GM20431 (cell line): ENCODE results near the gene DLG5.

ENCODE experiments used
- in situ Hi-C: fragments of 300-500 bp; cut with MseI, MboI; formaldehyde crosslinking; loops from one replicate; pipeline ENCODE4 v1.15.0; 2020; ENCODE audit warnings: low sequenced_read_pairs; ENCODE audit not compliant: unreplicated experiment

The DLG5 gene

DNA sequence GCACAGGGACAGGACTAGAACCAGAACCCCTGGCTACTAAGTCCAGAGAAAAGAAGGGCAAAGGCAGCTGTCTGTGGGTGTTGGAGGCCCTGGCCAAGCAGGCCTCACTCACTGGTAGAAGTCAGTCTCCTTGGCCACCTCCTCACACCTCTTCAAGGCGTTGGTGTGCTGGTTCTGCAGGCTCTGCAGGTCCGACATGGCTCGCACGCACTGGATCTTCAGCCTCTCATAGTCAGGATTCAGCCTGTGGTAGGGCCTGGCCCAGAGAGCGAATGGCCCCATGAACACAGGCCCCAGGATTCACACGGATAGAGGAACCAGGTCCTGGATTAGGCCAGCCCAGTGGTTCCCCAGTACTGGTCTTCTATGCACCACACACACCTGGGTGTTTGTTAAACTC, 72.4 kb downstream of the DLG5 start:
- in situ Hi-C loops = no loop called here

- in situ Hi-C loops = no loop called here
Observed at GRCh38 chr10:77853256-77853655, 73.3 kb downstream of the DLG5 start.

GRCh38 chr10:77850620-77851231, 75.8 kb downstream of the DLG5 start:
- in situ Hi-C loops = no loop called here

GRCh38 chr10:77849039-77849664, 77.4 kb downstream of the DLG5 start:
- in situ Hi-C loops = no loop called here

DNA sequence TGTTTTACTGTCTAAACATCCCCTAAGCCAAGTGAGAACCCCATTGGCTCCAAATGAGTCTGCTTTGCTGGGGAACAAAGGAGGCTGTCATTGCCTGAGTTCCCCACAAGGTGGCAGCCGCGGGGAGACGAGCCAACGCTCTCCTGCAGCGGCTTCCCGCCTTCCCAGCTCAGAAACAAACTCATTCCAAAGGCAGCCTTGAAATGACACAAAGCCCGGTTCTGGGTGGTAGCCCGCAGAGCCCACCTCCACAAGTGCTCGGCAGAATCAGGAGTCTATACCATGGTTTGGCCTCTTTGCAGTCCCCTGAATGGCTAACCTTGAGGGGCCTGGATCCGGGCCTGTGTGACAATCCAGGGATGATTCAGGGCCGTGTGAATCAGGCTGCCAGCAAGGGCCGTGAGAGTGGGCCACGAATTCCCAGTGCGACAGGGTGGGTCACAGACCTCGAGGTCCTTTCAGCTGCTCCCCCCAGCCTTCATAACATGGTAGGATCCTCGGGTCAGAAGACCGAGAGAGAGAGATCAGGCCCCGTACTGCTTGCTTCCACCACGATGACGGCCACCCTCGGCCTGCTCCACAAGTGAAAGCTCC, 79.7 kb downstream of the DLG5 start:
- in situ Hi-C loops = no loop called here

DNA sequence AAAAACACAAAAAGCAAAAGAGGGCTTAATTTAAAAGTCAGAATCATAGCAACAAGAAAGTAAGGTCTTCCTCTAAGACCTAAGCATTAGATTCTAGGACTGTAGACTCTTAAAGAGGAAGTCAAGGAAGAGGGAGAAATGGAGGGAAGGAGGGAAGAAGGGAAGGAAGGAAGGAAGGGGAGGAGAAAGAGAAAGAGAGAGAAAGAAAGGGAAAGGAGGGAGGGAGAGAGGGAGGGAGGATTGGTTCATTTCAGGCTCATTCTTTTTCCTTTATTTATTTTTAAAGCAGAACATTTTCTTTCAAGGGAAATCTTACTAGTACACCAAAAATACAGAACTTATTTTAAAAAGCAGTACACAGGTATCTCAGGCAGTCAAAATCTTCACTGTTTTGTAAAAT, 81.1 kb downstream of the DLG5 start:
- in situ Hi-C loops = no loop called here

- in situ Hi-C loops = no loop called here
Observed at GRCh38 chr10:77844713-77845445, 81.7 kb downstream of the DLG5 start.

- in situ Hi-C loops = no loop called here
Observed at GRCh38 chr10:77844177-77844576, 82.4 kb downstream of the DLG5 start.

GRCh38 chr10:77843264-77843663, 83.3 kb downstream of the DLG5 start:
- in situ Hi-C loops = no loop called here

GRCh38 chr10:77842652-77843212, 83.8 kb downstream of the DLG5 start:
- in situ Hi-C loops = no loop called here

GRCh38 chr10:77841711-77842375, 84.7 kb downstream of the DLG5 start:
- in situ Hi-C loops = no loop called here

DNA sequence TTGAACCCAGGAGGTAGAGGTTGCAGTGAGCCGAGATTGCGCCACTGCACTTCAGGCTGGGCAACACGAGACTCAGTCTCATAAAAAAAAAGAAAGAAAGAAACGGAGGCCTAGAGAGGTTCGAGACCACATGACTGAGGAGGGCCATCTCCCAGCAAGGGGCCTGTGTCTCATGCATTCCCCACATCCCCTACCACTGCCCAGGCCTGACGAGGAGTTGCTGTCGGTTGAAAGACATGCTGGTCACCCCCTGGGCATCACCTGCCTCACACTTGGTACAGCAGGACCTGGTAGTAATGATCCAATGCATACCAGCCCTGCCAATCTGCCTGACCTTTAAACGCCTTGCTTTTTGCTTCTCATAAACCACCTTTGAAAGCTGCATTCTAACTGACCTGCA, 85.9 kb downstream of the DLG5 start:
- in situ Hi-C loops = no loop called here

GRCh38 chr10:77837925-77838595, 88.5 kb downstream of the DLG5 start:
- in situ Hi-C loops = no loop called here

GRCh38 chr10:77837248-77837924, 89.2 kb downstream of the DLG5 start:
- in situ Hi-C loops = no loop called here

DNA sequence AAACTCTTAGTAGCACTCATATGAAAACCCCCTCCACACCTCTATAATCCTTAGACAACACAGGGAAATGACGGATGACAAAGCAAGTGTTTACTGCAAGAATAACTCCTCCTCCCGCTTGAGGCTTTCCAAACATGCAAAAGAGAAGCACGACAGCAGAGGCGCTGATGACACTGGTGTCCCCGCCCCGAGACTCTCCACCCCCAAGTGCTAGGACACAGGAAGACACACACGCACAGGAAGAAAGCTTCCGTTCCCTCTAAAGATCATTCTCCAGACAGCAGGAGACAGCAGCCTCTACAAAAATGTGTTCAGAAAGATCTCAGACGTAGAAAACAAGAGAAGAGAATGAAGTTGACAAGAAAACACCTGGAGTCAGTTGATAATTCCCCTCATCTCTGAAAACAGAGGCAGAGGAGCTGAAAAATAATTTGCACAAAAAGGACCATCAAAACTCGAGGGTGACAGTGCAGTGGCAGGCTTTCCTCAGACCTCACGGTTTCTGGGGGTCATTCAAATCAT, 90.2 kb downstream of the DLG5 start:
- in situ Hi-C loops = no loop called here

- in situ Hi-C loops = no loop called here
Observed at GRCh38 chr10:77835669-77836086, 90.9 kb downstream of the DLG5 start.

DNA sequence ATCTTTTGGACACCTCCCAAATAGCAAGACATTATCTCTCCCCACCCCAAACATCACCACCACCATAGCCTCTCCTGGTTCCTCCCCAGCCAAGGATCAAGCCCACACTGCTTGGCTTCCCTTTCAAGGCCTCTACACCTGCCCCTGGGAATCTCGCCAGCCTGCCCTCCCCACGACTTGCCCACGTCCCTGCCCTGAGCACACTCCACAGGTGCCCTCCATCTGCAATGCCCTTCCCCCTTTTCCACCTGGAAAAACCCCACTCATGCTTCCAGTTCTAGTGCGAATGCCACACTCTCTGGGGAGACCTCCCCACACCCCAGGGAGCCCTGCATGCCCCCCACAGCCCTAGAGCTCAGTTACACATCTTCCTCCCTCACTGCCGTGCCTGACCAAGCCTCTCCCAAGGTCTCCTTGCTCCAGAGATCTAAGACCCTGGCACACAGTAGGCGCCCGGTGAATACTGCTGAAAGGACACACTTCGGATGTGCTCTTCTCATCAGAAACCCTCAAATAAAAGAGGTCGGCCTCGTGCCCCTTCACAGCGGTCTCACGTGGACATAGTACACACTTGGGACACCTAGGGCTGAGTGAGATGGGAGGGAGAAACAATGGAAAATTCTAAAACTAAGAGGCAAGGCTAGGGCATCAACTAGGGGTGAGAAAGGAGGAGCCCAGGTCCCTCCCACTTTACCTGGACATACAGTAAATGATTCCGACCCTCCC, 91.4 kb downstream of the DLG5 start:
- in situ Hi-C loops = no loop called here

DNA sequence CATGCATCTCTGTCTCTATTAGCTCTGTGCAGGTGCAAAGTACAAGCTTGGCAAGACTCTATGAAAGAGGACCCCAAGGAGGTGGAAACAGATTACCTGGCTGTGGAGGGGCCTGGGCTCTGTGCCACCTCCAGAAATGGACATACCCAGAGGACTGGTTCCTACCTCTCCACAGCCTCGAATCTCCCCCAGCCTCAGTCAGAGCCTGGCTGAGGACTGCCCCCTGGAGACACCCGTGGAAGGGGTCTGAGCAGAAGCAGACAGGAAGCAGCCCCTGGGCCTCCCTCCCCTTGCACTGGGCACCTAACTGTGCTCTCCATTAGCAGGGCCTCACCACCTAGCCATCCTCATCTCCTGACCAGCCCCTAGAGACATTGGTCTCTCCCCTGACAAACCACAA, 92.0 kb downstream of the DLG5 start:
- in situ Hi-C loops = no loop called here
